Stimulated activated CD8-positive, alpha-beta memory T cell treated with anti-CD3 and anti-CD28 coated beads, Interleukin-12 subunit alpha, Interleukin-12 subunit beta, amount 100 ng/mL, for 24 hours (primary cell): ENCODE data around the gene XRN1.
"Not testable (repeated sequence)": the region's sequence is repeated elsewhere in the genome, so short reads cannot be mapped to it uniquely, and the experiment has no call there.

Experiments
- DNase-seq: peaks from one replicate; pipeline ENCODE4 v3.0.0-alpha.2; 2020; ENCODE audit errors: extremely low read depth

Gene XRN1

DNA sequence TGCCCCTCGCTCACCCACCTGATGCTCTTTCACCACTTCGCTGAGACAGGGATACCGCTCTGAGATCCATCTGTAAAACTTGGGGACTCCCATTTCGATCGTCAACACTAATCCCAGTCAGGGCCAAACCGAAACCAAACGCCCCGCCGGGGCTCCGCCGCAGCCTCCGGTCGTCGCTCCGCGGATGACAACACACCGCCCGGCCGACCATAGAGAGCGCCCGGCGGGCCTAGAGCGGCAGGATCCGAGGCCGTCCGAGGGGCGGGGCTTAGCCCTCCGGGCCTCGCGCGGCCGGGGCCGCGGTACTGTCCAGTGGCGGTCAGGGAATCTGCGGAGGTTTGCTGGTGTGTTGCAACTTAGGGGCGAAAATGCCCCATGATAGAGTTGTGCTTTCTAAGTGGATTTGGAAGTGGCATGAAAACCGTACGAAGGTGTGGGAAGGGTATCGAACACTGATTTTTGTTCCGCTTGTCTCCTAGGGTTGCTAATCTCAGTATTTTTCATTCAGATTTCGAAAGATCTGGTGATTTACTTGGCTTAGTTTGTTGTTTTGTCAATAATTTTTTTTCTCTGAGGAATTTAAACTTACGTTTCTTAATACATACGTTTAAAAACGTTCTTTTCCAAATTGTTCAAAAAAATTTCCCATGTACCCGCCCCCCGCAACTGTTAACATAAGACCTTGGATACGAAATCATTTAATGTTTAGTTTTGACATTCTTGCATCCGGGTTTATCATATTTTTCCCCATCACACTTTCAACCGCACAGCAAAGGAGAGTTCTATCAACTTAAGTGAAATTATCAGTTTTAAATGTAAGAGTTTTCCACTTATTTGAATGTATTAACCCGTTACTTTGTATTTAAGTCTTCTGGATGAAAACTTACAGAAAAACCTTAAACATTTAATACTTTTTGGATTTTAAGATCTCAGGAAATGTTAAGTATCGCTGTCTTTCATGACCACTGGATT is at the start of gene XRN1:
TSS of gene XRN1 (minus strand) at position 186 of the 972 bp plus-strand sequence. CDS start at position 93, 93 bp downstream.
- DNase-seq: peak; percentile 83

GRCh38 chr3:142495103-142495502 is 47.3 kb upstream of the XRN1 start:
- DNase-seq: no peak

GRCh38 chr3:142492184-142492583 is 44.3 kb upstream of the XRN1 start:
- DNase-seq: no peak

DNA sequence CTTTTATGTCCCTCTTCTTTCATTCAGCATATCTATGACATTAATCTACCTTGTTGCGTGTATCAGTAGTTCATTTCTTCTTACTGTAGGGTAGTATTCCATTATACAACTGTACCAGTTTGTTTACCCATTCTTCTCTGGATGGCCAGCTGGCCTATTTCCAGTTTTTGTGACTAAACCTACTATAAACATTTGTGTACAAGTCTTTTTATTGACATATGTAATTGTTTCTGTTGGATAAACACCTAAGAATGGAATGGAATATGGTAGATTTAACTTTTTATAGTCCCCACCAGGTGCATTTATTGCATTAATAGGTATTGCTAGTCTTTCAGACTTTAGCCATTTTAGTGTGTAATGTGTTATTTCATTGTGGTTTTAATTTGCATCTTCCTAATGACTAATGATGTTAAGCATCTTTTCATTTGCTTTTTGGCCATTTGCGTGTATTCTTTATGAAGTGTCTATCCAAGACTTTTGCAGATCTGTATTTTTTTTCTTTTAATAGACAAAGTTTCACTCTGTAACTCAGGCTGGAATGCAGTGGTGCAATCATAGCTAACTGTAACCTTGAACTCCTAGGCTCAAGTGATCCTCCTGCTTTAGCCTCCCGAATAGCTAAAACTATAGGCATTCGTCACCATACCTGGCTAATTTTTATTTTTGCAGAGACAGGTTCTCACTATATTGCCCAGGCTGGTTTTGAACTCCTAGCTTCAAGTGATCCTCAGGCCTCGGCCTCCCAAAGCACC is 41.9 kb upstream of the XRN1 start:
- no peak for DNase-seq

- no peak for DNase-seq
These were observed 37.1 kb upstream of the XRN1 start for GRCh38 chr3:142484912-142485435.

GRCh38 chr3:142481196-142481595 is 33.4 kb upstream of the XRN1 start:
- no peak for DNase-seq

- no peak for DNase-seq
These were observed 23.0 kb upstream of the XRN1 start for GRCh38 chr3:142470826-142471225.

- DNase-seq: no peak
These were observed 20.6 kb upstream of the XRN1 start for GRCh38 chr3:142468456-142468855.

- no peak for DNase-seq
These were observed 19.9 kb upstream of the XRN1 start for GRCh38 chr3:142467768-142468167.

- DNase-seq: no peak
These were observed 12.9 kb upstream of the XRN1 start for GRCh38 chr3:142460689-142461088.

- DNase-seq: no peak
These were observed 12.1 kb upstream of the XRN1 start for GRCh38 chr3:142459929-142460328.

- no peak for DNase-seq
These were observed 11.3 kb upstream of the XRN1 start for GRCh38 chr3:142459096-142459495.

GRCh38 chr3:142450881-142451280 is 3.0 kb upstream of the XRN1 start:
- DNase-seq: no peak

GRCh38 chr3:142450189-142450588 is 2.4 kb upstream of the XRN1 start:
- DNase-seq: no peak

- no peak for DNase-seq
These were observed 461 bp downstream of the XRN1 start for GRCh38 chr3:142447301-142447851.

DNA sequence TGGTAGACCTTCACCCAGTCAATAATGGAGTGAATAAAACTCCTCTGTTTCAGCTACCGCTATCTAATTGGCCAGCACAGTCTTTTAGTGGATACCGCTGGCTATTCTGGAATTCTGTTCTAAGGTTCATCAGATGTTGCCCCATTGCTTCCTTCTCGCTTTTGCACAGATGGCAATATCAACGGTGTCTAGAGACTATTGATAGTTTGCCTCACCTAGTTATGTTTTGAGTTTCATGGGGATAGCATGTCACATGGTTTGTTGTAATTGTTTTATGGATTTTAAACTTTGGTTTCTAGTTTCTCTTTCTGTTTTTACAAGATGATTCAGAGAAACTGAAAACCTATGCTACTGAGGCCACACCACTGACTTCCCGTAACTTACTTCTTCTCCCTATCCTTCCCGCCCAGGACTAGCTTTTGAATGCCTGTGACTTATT is 2.0 kb downstream of the XRN1 start:
- DNase-seq: no peak

- DNase-seq: no peak
These were observed 3.5 kb downstream of the XRN1 start for GRCh38 chr3:142444343-142444742.

DNA sequence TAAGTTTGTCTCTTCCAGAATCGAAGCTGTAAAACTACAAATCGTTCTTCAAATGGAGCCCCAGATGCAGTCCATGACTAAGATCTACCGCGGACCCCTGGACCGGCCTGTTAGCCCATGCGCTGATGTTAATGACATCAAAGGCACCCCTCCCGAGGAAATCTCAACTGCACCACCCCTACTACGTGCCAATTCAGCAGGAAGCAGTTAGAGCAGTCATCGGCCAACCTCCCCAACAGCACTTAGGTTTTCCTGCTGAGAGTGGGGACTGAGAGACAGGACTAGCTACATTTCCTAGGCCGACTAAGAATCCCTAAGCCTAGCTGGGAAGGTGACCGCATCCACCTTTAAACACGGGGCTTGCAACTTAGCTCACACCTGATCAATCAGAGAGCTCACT is 4.8 kb downstream of the XRN1 start:
- DNase-seq: not testable (repeated sequence)

DNA sequence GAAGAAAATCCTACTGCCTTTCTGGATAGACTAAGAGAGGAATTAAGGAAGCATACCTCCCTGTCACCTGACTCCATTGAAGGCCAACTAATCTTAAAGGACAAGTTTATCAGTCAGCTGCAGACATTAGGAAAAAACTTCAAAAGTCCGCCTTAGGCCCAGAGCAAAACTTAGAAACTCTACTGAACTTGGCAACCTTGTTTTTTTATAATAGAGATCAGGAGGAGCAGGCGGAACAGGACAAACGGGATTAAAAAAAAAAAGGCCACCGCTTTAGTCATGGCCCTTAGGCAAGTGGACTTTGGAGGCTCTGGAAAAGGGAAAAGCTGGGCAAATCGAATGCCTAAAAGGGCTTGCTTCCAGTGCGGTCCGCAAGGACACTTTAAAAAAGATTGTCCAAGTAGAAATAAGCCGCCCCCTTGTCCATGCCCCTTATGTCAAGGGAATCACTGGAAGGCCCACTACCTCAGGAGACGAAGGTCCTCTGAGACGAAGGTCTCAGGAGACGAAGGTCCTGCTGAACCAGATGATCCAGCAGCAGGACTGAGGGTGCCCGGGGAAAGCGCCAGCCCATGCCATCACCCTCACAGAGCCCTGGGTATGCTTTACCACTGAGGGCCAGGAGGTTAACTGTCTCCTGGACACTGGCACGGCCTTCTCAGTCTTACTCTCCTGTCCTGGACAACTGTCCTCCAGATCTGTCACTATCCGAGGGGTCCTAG is 8.2 kb downstream of the XRN1 start:
- not testable (repeated sequence) for DNase-seq

- DNase-seq: not testable (repeated sequence)
These were observed 9.7 kb downstream of the XRN1 start for GRCh38 chr3:142438096-142438495.

- DNase-seq: no peak
These were observed 10.8 kb downstream of the XRN1 start for GRCh38 chr3:142436951-142437585.
